Endothelial cell of umbilical vein (primary cell): ENCODE results near the gene KDM5B. TPM values are rescaled to one million over a fixed set of nuclear protein-coding genes. Genes with fewer than 3 reads are reported as not detected.
A peak's percentile ranks its signal among the peaks of the same experiment; 100 is the strongest.

Source experiments
- BruUV-seq: library from RNA; stranded (reverse); fragments of 400-500 nt; replicated peaks from 2 replicates; lab custom pipeline; 2021; lab: Mats Ljungman, UMichigan
- CTCF ChIA-PET: fragments of 300-600, 350-600 bp; sonication (Branson Sonifier 250); formaldehyde crosslinking; loops from one replicate; lab custom pipeline; 2021; ENCODE audit warnings: antibody characterized with exemption, inconsistent platforms; lab: Charles Lee
- POLR2A ChIA-PET: fragments of 300-600, 350-600 bp; sonication (Branson Sonifier 250); formaldehyde crosslinking; loops from one replicate; lab custom pipeline; 2021; ENCODE audit warnings: antibody characterized with exemption, inconsistent platforms; lab: Charles Lee
- DNase-seq: peaks from one replicate; pipeline ENCODE4 v3.0.0-alpha.2; 2011; ENCODE audit warnings: low read depth, low spot score
- FAIRE-seq: peaks from 2 replicates; lab custom pipeline; 2011; peaks lifted over from hg19 to GRCh38; lab: Jason Lieb, UNC
- H2AFZ ChIP-seq: 2 replicates; pipeline ENCODE4 v1.6.0; 2012; ENCODE audit warnings: low read depth, low read length, control low read depth, inconsistent platforms
- H3K27ac ChIP-seq: 2 replicates; pipeline ENCODE4 v1.5.1; 2011; ENCODE audit warnings: low read depth, mild to moderate bottlenecking, control low read depth, low read length, moderate library complexity; ENCODE audit not compliant: insufficient read depth
- H3K27me3 ChIP-seq, 2 experiments: 2 replicates each; pipeline versions ENCODE4 v1.6.0 to v1.6.1; 2011; ENCODE audit warnings: low read length in 2 of 2, mixed read lengths in 1 of 2; ENCODE audit not compliant: control insufficient read depth in 2 of 2, insufficient read depth in 2 of 2
- H3K36me3 ChIP-seq, 2 experiments: 2 replicates in 1 of 2; 3 replicates in 1 of 2; pipeline ENCODE4 v1.5.1; 2011; ENCODE audit warnings: low read length in 2 of 2, mild to moderate bottlenecking in 1 of 2, moderate library complexity in 1 of 2; ENCODE audit not compliant: control insufficient read depth in 2 of 2, insufficient read depth in 2 of 2; ENCODE audit errors: extremely low read depth in 1 of 2
- H3K4me1 ChIP-seq: 3 replicates; pipeline ENCODE4 v1.5.1; 2011; ENCODE audit warnings: mild to moderate bottlenecking, low read length; ENCODE audit not compliant: control insufficient read depth, insufficient read depth; ENCODE audit errors: extremely low read depth
- H3K4me2 ChIP-seq: 2 replicates; pipeline ENCODE4 v1.6.1; 2011; ENCODE audit warnings: low read length, control low read depth, mixed read lengths; ENCODE audit not compliant: insufficient read depth
- H3K4me3 ChIP-seq, 3 experiments: fragments of 200-600 bp in 1 of 3; sonication (generic), shearing (Covaris generic) in 1 of 3; replicated peaks in 1 of 3; 2 replicates each; pipeline ENCODE4 v1.5.1; 2011 to 2016; ENCODE audit warnings: control low read depth in 3 of 3, low read length in 3 of 3, mild to moderate bottlenecking in 2 of 3, inconsistent platforms in 1 of 3, low read depth in 1 of 3, moderate library complexity in 1 of 3; ENCODE audit not compliant: insufficient read depth in 1 of 3
- H3K79me2 ChIP-seq: 2 replicates; pipeline ENCODE4 v1.6.0; 2012; ENCODE audit warnings: low read length, inconsistent platforms; ENCODE audit not compliant: control insufficient read depth, insufficient read depth
- H3K9ac ChIP-seq: replicated peaks from 2 replicates; pipeline ENCODE3; 2011; ENCODE audit warnings: low read length, control low read depth; ENCODE audit not compliant: insufficient read depth; ENCODE audit errors: extremely low read depth
- H3K9me1 ChIP-seq: replicated peaks from 3 replicates; pipeline ENCODE4 v1.6.0; 2011; ENCODE audit warnings: mild to moderate bottlenecking, low read length; ENCODE audit not compliant: control insufficient read depth, insufficient read depth; ENCODE audit errors: extremely low read depth
- H3K9me3 ChIP-seq: replicated peaks from 2 replicates; pipeline ENCODE4 v1.5.1; 2012; ENCODE audit warnings: low read length, inconsistent platforms; ENCODE audit not compliant: control insufficient read depth, insufficient read depth
- H4K20me1 ChIP-seq: replicated peaks from 2 replicates; pipeline ENCODE3; 2011; ENCODE audit warnings: mild to moderate bottlenecking, low read length; ENCODE audit not compliant: control insufficient read depth, insufficient read depth; ENCODE audit errors: extremely low read depth
- CTCF ChIP-seq, 2 donors: IDR thresholded peaks; 1 replicate in 1 of 2; 2 replicates in 1 of 2; pipeline ENCODE4 v1.5.1; 2011; ENCODE audit warnings: low read length in 2 of 2, mild to moderate bottlenecking in 2 of 2, moderate library complexity in 2 of 2, control low read depth in 1 of 2, inconsistent platforms in 1 of 2, low read depth in 1 of 2; ENCODE audit not compliant: insufficient read depth in 1 of 2; ENCODE audit errors: extremely low read depth in 1 of 2
- EZH2 ChIP-seq: IDR thresholded peaks from 2 replicates; pipeline ENCODE4 v1.6.1; 2012; ENCODE audit warnings: borderline replicate concordance, low read depth, mild to moderate bottlenecking, moderate library complexity, low read length, inconsistent platforms; ENCODE audit not compliant: severe bottlenecking
- FOS ChIP-seq: IDR thresholded peaks from 2 replicates; pipeline ENCODE4 v1.6.1; 2011; ENCODE audit warnings: mild to moderate bottlenecking, low read length, moderate library complexity, borderline replicate concordance; ENCODE audit not compliant: insufficient read depth
- GATA2 ChIP-seq: IDR thresholded peaks from 2 replicates; pipeline ENCODE4 v1.7.0; 2011; ENCODE audit warnings: low read depth, mild to moderate bottlenecking, moderate library complexity, mixed read lengths, low read length; ENCODE audit not compliant: insufficient read length, insufficient read depth
- JUN ChIP-seq: IDR thresholded peaks from 2 replicates; pipeline ENCODE4 v1.6.1; 2011; ENCODE audit warnings: borderline replicate concordance, low read depth; ENCODE audit not compliant: insufficient read length, insufficient read depth
- MAX ChIP-seq: IDR thresholded peaks from 2 replicates; pipeline ENCODE4 v1.6.1; 2011; ENCODE audit not compliant: insufficient read depth, insufficient read length
- MYC ChIP-seq: IDR thresholded peaks from one replicate; pipeline ENCODE4 v1.6.1; 2011; ENCODE audit warnings: mild to moderate bottlenecking, low read depth, low read length
- POLR2A ChIP-seq: IDR thresholded peaks from 2 replicates; pipeline ENCODE4 v1.6.1; 2012; ENCODE audit warnings: low read depth, mild to moderate bottlenecking, control low read depth, low read length
- POLR2AphosphoS5 ChIP-seq: IDR thresholded peaks from 2 replicates; pipeline ENCODE4 v1.6.1; 2012; ENCODE audit warnings: low read depth, mild to moderate bottlenecking, control low read depth, low read length, moderate library complexity; ENCODE audit not compliant: insufficient read depth
- dilution Hi-C: fragments of 300-500 bp; cut with MboI; formaldehyde crosslinking; loops from one replicate; pipeline ENCODE4 v1.15.0; 2019; ENCODE audit warnings: low sequenced_read_pairs; ENCODE audit not compliant: extremely low pct_ligation_motif_present
- intact Hi-C: fragments of 100-400 bp; cut with micrococcal nuclease; formaldehyde crosslinking; loops from one replicate; pipeline ENCODE4 v1.10.0; 2022
- polyA plus RNA-seq, 4 experiments: library from polyadenylated mRNA; depleted of rRNA in 3 of 4; stranded (reverse) in 3 of 4; unstranded in 1 of 4; fragments of >200 nt; gene quantifications; 2 replicates each; pipeline versions ENCODE4 v1.2.1 to v1.2.3, GENCODE V29; 2011 to 2012; ENCODE audit warnings: missing spikeins in 1 of 4
- total RNA-seq: library from RNA; stranded (reverse); gene quantifications from 2 replicates; pipeline ENCODE4 v1.2.3, GENCODE V29; 2021

The KDM5B gene
- total and polyA plus RNA-seq, 2 donors (not counting 3 experiments of a cell fraction or from before 2014, with no cell fraction given), result 25.2 to 65.5 TPM

- peak overlapping the region; percentile 80 for H2AFZ ChIP-seq
Measured at GRCh38 chr1:202805886-202806844, 2.1 kb downstream of the KDM5B start.

More at GRCh38 chr1:202805886-202806844, 2.1 kb downstream of the KDM5B start:
- peaks cover 12% of the 10 kb centered on the region for H3K4me1 ChIP-seq
- peak; percentile 55 for FAIRE-seq
- peaks cover 0 to 2% of the 10 kb centered on the region in 2 experiments for H3K27me3 ChIP-seq
- dilution Hi-C loops, result no loop called here
- DNase-seq, result peak; percentile 34
- H3K27ac ChIP-seq, result no peak overlapping the region
- H3K9ac ChIP-seq, result peak overlapping the region; percentile 76
- H3K36me3 ChIP-seq, result no peaks in the 10 kb centered on the region
- peaks cover 65% of the 10 kb centered on the region for H3K79me2 ChIP-seq
- no peaks in the 10 kb centered on the region for H3K9me1 ChIP-seq
- intact Hi-C loops, result no loop called here
- no peaks in the 10 kb centered on the region for H3K9me3 ChIP-seq
- peak overlapping the region; percentile 75 for H3K4me2 ChIP-seq
- H4K20me1 ChIP-seq, result peaks cover 13% of the 10 kb centered on the region
- POLR2A ChIA-PET, result no interaction called here
- peak overlapping the region; percentile 55 to 99 (median 93) for H3K4me3 ChIP-seq
- CTCF ChIA-PET, result interaction anchor here (0.6 kb wide), 1 partner anchor 46 kb away, joined by 4 read pairs; no protein-coding TSS in a partner anchor
- no peak for TF ChIP-seq POLR2A
- TF ChIP-seq MAX, result no peak
- TF ChIP-seq CTCF (IDR thresholded peaks at IDR 0.05; ENCODE audit: extremely low read depth in 1 of 2, insufficient read depth in 1 of 2, low read depth in 1 of 2, low read length in 2 of 2), result no peak
- TF ChIP-seq POLR2AphosphoS5, result no peak
- no peak for TF ChIP-seq GATA2
- TF ChIP-seq MYC, result no peak
- no peak for TF ChIP-seq FOS
- no peak for TF ChIP-seq JUN
- TF ChIP-seq EZH2, result no peak
- TSS peak; percentile 18 for BruUV-seq
